Prostate gland (tissue), 2 donors: Measurements from ENCODE around the gene VSNL1. TPM values are rescaled to one million over a fixed set of nuclear protein-coding genes. Genes with fewer than 3 reads are reported as not detected.

Experiments
- DNase-seq: peaks from one replicate; pipeline ENCODE4 v3.0.0-alpha.2; 2019; ENCODE audit warnings: low spot score
- H3K27ac ChIP-seq, 2 donors: fragments of 200-600 bp; sonication (generic); 2 replicates each; pipeline ENCODE4 v1.5.1; 2017 to 2019
- H3K27me3 ChIP-seq: fragments of 200-600 bp; sonication (generic); replicated peaks from 2 replicates; pipeline ENCODE4 v1.5.1; 2019; ENCODE audit not compliant: insufficient read depth
- H3K36me3 ChIP-seq, 2 donors: fragments of 200-600 bp; sonication (generic); 1 replicate in 1 of 2; 2 replicates in 1 of 2; pipeline versions ENCODE4 v1.5.1 to v1.8.1; 2017 to 2019
- H3K4me1 ChIP-seq: fragments of 200-600 bp; sonication (generic); replicated peaks from 2 replicates; pipeline ENCODE4 v1.5.1; 2019
- H3K4me3 ChIP-seq, 2 donors: fragments of 200-600 bp; sonication (generic); 2 replicates each; pipeline ENCODE4 v1.5.1; 2017 to 2019
- H3K9me3 ChIP-seq: fragments of 200-600 bp; sonication (generic); 2 replicates; pipeline ENCODE4 v1.5.1; 2017
- CTCF ChIP-seq, 4 experiments: fragments of 200-600 bp in 2 of 4; fragments of 450-650 bp in 2 of 4; sonication (generic) in 2 of 4; IDR thresholded peaks; 1 replicate in 3 of 4; 2 replicates in 1 of 4; pipeline ENCODE4 v1.5.1; 2016 to 2019; ENCODE audit warnings: antibody characterized with exemption in 4 of 4, mild to moderate bottlenecking in 2 of 4, moderate library complexity in 2 of 4
- POLR2A ChIP-seq: fragments of 450-650 bp; IDR thresholded peaks from one replicate; pipeline ENCODE4 v1.6.1; 2016; ENCODE audit warnings: antibody characterized with exemption, mild to moderate bottlenecking
- POLR2AphosphoS5 ChIP-seq: sonication (generic); formaldehyde crosslinking; IDR thresholded peaks from one replicate; pipeline ENCODE4 v1.6.1; 2017; ENCODE audit warnings: antibody characterized with exemption
- WGBS: methylation state at CpG from one replicate; pipeline ENCODE4 v1.1.5; 2018; 5-methylcytosine and 5-hydroxymethylcytosine counted together
- intact Hi-C: fragments of 100-400 bp; cut with DNase I; formaldehyde crosslinking; loops from one replicate; pipeline ENCODE4 v1.14.2; 2022
- total RNA-seq, 2 donors: library from RNA; depleted of rRNA; stranded (reverse); fragments of >200 nt; gene quantifications; one replicate each; pipeline ENCODE4 v1.1.0, GENCODE V29; 2016

VSNL1 gene
- total RNA-seq, 2 donors from 2014 or later = 4.4 to 11.7 TPM

GRCh38 chr2:17636257-17636656, 95.8 kb downstream of the VSNL1 start:
- no peaks in the 10 kb centered on the region for H3K27me3 ChIP-seq
- 88% methylated on average over 3 of the region's 3 CpGs for WGBS
- no peak for TF ChIP-seq POLR2A
- TF ChIP-seq POLR2AphosphoS5 = no peak
- TF ChIP-seq CTCF (IDR thresholded peaks at IDR 0.05) = no peak
- H3K4me1 ChIP-seq = no peaks in the 10 kb centered on the region
- intact Hi-C loops = no loop called here
- H3K36me3 ChIP-seq = no peaks in the 10 kb centered on the region
- no peak overlapping the region for H3K4me3 ChIP-seq
- DNase-seq = no peak
- no peak overlapping the region for H3K27ac ChIP-seq
- no peaks in the 10 kb centered on the region for H3K9me3 ChIP-seq

DNA sequence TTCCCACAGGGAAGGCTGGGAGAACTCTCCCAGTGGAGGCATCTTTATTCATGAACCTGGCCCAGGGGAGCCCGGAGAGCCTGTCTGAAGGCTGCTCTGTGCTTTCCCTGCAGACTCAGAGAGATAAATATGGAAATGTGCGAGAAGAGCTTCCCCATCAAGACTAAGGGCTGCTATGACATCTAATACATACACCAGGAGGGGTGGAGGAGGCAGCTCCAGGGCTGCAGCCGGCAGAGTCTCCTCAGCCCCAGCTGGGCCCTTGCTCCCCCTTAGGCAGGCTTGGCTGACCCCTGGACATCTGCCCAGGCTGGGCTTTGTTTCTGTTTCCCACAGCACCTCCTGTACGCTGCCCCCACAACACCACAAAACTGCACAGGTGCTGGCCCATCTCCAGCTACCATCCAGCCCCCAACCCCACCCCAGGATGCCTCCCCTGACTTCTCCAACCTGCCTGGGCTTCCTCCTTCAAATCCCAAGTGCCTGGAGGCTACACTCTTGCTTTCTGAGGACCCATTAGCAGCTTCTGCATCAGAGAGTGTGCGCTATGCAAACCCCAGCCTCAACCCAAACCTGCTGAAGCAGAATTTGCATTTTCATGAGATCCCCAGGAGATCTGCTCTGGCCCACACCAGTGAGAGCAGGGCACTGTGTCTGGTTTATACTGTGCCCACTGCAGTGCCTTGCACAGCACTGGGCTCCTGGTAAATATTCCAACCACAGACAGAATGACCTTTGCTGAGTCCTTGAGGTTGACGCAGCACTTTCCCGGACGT, 96.8 kb downstream of the VSNL1 start:
- Histone ChIP-seq H3K27me3 (no peaks in the 10 kb centered on the region), H3K9me3 (no peaks in the 10 kb centered on the region), H3K4me3 (no peak overlapping the region), H3K27ac (no peak overlapping the region), H3K36me3 (no peaks in the 10 kb centered on the region), H3K4me1 (no peaks in the 10 kb centered on the region)
- no peak for DNase-seq
- 79% methylated on average over 8 of the region's 8 CpGs for WGBS
- intact Hi-C loops = no loop called here
- TF ChIP-seq CTCF (IDR thresholded peaks at IDR 0.05) (no peak), POLR2AphosphoS5 (no peak), POLR2A (no peak)

GRCh38 chr2:17638196-17638743, 97.8 kb downstream of the VSNL1 start:
- Histone ChIP-seq H3K4me3 (no peak overlapping the region), H3K4me1 (no peaks in the 10 kb centered on the region), H3K9me3 (no peaks in the 10 kb centered on the region), H3K36me3 (no peaks in the 10 kb centered on the region), H3K27ac (no peak overlapping the region), H3K27me3 (no peaks in the 10 kb centered on the region)
- DNase-seq = no peak
- intact Hi-C loops = no loop called here
- 91% methylated on average over 7 of the region's 7 CpGs for whole genome bisulfite sequencing
- TF ChIP-seq POLR2AphosphoS5 = no peak
- no peak for TF ChIP-seq CTCF (IDR thresholded peaks at IDR 0.05)
- TF ChIP-seq POLR2A = no peak

GRCh38 chr2:17640406-17640805, 99.9 kb downstream of the VSNL1 start:
- no peak for DNase-seq
- H3K4me1 ChIP-seq = no peaks in the 10 kb centered on the region
- TF ChIP-seq POLR2A (no peak), POLR2AphosphoS5 (no peak), CTCF (IDR thresholded peaks at IDR 0.05) (no peak)
- H3K9me3 ChIP-seq = no peaks in the 10 kb centered on the region
- H3K27ac ChIP-seq = no peak overlapping the region
- H3K36me3 ChIP-seq = no peaks in the 10 kb centered on the region
- no peak overlapping the region for H3K4me3 ChIP-seq
- 93% methylated on average over 2 of the region's 2 CpGs for WGBS
- intact Hi-C loops = no loop called here
- no peaks in the 10 kb centered on the region for H3K27me3 ChIP-seq

DNA sequence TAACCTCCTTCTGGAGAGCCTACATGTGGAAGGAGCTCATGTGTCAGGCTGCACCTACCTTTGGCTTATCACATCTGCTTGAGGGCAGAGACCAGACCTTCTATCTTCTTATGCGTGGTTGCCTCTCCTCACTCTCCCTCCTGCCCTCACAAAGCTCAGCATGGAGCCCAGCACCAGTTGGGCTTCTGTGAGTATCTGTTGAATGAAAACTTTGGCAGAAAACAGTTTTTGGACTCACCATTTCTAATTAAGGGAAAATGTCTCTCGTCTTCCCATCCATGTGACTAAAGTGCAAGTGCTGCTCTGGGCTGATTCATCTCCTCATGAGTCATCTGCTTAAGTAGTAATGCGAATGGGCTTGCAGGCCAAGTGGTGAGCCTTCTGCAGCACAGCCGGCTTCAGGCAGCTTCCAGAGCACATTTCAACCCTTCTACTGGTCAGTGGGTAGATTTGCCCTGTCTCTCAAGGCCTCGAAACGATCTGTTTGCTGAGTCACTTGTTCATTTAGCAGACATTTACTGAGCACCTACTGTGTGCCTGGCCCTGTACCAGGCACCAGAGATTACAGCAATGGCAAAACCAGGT, 102.6 kb downstream of the VSNL1 start:
- peaks cover 11% of the 10 kb centered on the region for H3K4me1 ChIP-seq
- no peak overlapping the region for H3K27ac ChIP-seq
- WGBS = 70% methylated on average over 6 of the region's 6 CpGs
- H3K4me3 ChIP-seq = no peak overlapping the region
- no peaks in the 10 kb centered on the region for H3K36me3 ChIP-seq
- TF ChIP-seq POLR2A = no peak
- TF ChIP-seq POLR2AphosphoS5 = no peak
- TF ChIP-seq CTCF (IDR thresholded peaks at IDR 0.05) = no peak
- H3K9me3 ChIP-seq = no peaks in the 10 kb centered on the region
- no peak for DNase-seq
- H3K27me3 ChIP-seq = no peaks in the 10 kb centered on the region
- intact Hi-C loops = no loop called here
